HG03378 (cell line): ENCODE data around the gene HOXD12.

Experiments used
- ATAC-seq: cut with Tn5 transposase; IDR thresholded peaks from one replicate; pipeline ENCODE4 v1.9.1; 2021; ENCODE audit warnings: mild to moderate bottlenecking, moderate library complexity; ENCODE audit not compliant: unreplicated experiment

The HOXD12 gene, protein sequence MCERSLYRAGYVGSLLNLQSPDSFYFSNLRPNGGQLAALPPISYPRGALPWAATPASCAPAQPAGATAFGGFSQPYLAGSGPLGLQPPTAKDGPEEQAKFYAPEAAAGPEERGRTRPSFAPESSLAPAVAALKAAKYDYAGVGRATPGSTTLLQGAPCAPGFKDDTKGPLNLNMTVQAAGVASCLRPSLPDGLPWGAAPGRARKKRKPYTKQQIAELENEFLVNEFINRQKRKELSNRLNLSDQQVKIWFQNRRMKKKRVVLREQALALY

DNA sequence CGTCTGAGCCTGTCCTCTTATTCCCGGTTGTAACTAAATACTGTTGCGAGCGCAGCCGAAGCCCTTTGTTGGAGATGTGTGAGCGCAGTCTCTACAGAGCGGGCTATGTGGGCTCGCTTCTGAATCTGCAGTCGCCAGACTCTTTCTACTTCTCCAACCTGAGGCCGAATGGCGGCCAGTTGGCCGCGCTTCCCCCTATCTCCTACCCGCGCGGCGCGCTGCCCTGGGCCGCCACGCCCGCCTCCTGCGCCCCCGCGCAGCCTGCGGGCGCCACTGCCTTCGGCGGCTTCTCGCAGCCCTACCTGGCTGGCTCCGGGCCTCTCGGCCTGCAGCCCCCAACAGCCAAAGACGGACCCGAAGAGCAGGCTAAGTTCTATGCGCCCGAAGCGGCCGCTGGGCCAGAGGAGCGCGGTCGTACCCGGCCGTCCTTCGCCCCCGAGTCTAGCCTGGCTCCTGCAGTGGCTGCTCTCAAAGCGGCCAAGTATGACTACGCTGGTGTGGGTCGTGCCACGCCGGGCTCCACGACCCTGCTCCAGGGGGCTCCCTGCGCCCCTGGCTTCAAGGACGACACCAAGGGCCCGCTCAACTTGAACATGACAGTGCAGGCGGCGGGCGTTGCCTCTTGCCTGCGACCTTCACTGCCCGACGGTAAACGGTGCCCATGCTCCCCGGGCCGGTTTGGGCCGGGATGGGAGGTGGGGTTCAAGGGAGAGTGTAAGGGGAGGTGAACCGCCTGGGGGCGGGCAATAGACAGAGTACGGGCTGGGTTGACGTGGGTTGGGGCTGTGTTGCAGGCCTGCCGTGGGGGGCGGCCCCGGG is at the start of gene HOXD12:
HOXD12 (plus strand) TSS at position 68 of the 819 bp plus-strand sequence; CDS start at position 75, 7 bp downstream.
- ATAC-seq, result no peak

DNA sequence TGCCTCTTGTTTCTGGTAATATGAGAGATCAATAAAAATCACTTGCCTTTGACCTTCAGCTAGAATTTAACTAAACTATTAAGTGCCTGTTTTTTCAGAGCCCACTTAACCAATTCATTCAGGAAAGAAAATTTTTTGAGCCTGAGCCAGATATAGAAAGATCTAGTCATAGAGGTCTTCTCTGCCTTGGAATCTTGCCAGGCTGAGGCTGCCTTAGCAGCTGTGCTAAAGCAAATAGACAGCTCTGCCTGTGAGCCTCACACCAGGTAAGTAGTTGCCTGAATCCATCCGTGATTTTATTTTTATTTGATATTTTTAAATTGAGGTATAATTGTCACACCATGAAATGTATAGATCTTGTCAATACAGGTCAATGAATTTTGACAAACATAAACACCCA is 43.2 kb upstream of the HOXD12 start:
- no peak for ATAC-seq

DNA sequence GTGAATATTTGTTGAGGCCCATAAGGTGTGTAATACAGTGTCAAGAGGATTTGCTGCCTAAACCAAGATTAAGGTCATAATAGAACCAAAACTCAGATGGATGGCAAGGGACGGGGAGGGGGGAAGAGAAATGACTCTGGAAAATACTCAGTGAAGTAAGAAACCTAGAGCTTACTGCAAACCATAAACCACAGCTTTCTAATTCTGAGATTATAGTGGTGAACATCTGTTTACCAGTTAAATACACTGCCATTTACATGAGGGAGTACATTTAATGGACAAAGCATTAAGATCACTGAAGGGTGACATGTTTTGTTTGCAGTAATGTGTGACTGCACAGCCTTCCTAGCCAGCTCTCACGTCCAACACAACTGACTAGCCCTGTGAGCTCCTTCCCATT is 35.6 kb upstream of the HOXD12 start:
- ATAC-seq, result no peak

DNA sequence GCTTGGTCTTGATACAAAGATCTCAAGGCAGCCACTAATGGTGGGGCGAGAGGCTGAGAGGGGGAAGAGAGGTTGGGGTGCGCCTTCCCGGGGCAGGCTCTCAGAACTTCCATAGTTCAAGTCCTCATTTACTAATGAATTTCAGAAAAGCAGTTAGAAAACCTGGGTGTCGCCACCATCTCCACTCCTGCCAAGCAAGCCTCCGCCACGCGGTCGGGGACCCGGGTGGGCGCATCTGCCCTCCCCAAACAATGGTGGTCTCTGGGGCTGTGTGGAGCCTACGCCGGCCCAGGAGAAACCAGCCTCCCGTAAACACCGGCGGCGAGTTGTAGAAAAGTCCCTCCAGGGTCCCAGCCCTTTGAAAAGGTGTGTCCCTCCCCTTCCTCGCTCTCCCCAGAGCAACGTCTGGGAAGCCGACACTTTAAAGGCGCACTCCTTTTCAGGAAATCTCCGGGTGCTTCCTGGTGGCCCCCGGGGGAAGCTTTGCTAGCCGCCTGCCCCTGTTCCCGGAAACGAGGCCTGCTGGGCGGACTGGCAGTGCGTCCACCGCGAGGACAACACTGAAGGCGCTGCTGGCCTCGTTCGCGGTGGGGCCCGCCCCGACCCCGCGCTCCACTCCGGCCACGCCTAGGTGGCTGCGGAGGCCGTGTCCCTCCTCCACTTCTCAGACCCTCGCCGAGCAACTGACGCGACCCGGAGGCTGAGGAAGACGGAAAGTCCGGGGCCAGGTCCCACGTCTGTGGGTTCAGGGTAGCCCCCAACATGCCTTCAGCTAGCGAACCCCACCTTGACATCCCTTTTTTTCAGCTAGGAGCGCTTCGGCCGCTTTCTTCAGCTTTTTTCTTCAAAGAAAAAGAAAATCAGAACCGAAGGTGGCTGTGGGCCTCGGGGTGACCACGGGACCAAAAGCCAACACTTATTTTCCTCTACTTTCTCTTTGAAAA is 32.7 kb upstream of the HOXD12 start:
- ATAC-seq, result no peak

DNA sequence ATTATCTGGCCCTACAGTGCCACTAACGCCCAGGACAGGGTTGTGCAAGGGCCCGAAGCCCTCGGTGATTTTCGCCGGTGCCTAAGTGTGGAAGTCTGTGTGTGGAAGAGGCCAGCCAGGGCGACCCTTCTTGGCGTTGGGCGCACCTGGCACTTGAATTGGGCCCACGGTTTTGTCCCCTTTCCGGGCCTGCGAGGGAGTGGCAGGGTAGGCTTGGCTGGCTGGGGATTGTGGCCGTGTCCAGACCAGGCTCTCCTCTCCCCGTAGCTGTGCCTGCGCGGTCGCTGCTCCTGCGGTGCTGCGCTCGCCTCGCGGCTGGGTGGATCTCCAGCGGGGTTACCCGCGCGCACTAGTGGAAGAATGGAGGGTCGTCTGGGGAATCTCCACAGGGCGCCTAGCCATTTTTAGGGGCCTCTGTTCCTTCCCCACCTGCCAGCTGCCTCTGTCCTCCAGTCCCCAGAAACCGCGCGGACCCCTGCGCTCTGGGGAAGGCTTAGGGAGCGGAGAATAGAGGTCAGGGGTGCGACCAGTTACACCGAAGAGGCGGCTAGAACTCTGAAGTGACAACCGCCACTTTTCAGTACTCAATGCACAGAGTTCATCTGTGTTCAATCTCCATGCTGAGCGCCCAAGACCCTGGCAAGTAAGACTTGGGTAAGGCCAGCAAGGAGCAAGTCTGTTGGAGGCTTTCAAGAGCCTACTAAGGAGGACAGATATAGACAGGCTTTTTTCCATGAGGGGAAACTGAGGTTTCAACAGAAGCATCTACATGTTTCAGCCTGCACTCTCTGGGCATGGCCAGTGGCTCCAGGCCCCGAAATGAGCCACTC is 31.8 kb upstream of the HOXD12 start:
- ATAC-seq, result no peak

DNA sequence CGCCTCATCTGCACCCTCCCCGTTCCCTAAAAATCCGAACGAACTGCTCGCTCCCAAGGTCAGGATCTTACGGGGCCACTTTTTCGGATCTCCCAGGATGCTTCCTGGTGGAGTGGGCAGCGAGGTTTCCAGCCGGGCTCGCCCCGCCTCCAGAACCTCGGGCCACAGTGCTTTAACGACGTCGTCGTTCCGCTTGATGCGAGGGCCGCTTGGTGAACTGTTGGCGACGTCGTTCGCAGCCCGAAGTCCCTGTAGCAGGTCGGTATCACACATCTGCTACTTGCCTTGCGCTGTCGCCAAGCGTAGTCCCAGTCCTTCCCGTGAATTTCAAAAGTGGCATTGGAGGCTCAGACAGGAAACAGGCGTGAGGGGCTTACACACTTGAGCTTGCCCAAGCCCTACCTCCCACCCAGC is 31.2 kb upstream of the HOXD12 start:
- ATAC-seq, result no peak

DNA sequence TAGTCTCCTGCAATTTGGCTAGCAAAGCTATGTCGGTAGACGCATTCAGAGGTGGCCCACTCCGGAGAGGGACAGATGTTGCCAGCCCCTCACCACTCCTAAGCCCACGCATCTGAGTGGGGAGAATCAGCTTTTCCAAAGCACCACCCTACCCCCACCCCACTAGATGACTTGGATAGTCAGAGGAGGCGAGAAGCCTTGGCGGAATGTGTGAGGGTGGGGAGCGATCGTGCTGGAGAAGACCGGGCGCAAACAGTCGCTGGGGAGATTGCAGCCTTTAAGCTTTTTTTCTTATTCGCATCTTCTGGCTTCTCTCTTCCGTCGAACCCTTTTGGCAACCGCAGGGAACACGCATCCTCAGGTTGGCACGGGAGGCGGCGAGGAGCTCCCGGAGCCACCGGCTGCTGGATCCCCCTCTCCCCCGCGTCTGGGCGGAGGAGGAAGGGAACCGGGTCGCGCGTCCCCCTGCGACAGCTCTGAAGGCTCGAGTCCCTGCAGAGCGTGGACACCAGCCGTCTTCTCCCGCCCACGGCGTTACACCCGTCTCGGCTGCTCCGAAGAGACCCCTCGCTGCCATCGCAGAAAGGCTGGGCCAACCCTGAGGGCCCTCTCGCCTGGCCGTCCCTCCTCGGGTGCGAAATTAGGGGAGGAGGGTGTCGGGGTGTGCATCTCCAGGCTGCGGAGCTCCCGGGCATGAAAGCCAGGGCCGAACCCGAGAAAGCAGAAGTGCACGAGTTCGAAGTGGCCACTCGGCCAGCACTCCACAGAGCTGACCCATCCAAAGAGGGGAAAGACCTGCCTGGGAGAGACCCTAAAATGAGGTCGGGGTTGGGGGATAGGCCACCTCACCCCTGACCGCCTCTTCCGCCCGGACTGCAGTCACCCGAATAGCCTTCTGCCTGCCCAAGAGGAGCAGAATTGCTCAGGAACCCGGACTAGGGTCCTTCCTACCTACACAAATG is 28.0 kb upstream of the HOXD12 start:
- ATAC-seq, result no peak

DNA sequence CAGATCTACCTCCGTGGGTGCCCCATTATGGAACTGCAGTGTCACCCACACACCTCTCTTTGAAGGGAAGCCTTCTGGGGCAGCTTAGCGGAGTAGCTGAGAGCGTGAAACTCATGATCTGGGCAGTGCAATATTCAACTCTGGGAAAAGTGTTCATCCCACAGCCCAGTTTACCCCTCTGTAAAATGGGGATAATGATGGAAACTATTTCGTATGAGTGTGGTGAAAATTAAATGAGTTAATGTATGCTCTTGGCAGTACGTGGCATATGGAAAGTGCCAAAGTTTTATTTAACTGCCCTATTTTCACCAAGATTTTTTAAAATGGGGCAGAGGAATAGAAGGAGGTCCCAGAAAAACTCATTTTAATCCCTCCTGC is 27.3 kb upstream of the HOXD12 start:
- ATAC-seq, result no peak

DNA sequence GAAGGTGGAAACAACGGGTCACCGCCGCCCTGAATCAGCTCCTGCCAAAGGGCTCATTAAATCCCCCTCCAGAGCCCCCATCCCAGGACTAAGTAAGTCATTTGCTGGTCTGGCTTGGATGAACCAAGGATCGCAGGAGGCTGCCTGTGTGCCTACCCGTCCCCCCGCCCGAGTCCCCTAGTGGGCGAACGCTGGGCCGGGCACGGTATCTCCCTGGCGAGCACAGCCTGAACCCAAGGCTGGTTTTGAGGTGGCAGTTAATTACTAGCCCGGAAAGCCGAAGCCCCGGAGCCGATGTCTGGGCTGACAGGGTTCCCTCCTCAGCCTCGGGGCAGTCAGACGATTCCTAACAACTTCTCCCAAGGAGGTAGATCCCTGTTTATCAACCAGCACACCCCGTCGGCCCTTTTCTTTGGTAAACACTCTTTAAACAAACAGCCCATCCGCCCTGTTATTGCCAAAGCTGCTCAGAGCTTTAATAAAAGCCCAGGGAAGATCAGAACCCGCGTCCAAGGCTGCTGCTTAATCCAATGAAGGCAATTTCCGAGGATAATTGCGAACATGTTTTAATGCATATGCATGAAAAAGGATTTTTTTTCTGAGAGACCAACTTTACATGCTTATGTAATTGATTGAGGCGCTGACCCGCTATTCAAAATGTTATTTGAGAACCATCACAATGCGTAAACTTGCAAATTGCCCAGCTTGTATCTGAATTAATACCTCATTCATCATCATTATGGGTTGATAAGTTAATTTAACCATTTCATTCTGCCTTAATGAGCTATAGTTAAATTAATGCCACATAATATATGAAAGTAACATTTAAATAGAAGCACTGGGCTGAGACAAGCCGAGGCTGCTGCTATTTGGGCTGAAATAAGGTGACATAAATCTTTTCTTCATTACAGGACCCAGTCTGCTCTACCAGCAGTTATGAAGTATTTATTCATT is 26.4 kb upstream of the HOXD12 start:
- no peak for ATAC-seq

DNA sequence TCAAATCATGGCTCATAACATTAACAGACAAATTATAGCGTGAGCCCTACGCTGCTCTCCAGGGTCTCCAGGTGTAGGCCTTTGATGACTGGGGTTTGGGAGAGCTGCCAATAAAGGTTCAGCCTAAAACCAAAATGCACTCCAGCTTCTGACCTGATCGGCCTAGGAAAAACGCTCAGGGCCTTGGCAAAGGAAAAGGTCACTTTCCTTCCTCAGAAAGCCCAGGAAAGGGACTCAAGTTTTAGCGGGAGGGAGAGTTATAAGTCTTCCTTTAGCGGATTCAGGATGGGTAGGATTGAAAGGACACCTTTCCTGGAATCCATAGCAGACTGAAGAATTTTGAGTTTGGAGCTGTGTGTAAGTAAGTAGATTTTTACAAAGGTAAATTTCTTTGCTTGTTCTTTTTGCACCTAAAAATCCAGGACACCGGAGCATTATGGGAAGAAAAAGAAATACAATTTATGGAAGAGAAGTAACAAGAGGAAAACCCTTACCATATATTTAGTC is 24.6 kb upstream of the HOXD12 start:
- ATAC-seq, result no peak

DNA sequence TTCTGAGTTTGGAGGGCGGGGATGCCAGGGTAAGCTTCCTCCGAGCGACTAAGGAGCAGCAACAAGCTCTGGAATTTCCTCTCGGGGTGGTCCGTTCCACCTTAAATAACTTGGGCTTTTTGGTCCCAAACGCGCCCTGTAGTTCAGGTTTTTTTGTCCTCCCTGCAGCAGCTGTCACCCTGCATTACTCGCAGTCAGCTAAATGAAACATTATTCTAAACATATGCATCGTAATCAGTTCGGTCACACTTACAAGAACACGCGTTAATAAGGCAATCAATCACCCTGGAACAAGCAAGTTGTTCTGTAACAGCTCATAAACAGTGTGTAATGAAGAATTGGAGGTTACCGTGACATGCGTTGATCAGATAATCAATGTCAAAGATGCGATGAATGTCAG is 24.1 kb upstream of the HOXD12 start:
- ATAC-seq, result no peak

DNA sequence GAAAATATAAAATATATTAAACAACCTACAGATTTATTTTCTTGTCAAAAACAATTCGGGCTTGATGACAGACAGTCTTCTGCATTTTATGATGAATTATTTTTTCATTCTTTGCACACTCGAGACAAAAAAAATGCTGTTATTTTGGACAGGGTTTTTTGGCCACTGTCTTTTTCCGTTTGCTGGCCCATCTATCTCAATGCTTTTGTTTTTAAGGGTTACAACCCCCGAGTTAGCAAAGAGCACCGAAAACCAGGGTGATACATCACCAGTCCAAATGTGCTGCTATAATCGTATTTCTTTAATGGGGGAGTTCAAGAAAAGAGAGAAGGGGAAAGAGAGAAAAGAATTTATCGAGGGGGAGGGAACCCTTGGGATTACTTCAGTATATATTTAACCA is 23.5 kb upstream of the HOXD12 start:
- ATAC-seq, result no peak

DNA sequence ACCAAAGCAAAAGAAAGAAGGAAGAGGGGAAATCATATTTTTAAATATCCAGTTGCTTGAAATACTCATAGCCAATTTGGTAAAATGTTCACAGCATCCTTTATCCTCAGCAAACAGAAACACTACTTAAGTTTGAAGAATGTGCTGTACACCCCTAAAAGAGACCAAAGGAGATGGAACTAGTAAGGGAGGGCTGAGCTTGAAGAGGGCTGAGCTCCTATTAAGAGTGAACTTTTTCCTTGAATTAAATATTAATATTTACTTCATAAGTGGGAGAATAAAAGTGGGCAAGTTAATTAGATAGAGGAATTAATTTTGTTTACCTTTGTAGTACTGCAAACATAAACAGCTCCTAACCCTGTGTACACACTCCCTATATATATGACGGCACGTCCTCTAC is 22.8 kb upstream of the HOXD12 start:
- ATAC-seq, result no peak

DNA sequence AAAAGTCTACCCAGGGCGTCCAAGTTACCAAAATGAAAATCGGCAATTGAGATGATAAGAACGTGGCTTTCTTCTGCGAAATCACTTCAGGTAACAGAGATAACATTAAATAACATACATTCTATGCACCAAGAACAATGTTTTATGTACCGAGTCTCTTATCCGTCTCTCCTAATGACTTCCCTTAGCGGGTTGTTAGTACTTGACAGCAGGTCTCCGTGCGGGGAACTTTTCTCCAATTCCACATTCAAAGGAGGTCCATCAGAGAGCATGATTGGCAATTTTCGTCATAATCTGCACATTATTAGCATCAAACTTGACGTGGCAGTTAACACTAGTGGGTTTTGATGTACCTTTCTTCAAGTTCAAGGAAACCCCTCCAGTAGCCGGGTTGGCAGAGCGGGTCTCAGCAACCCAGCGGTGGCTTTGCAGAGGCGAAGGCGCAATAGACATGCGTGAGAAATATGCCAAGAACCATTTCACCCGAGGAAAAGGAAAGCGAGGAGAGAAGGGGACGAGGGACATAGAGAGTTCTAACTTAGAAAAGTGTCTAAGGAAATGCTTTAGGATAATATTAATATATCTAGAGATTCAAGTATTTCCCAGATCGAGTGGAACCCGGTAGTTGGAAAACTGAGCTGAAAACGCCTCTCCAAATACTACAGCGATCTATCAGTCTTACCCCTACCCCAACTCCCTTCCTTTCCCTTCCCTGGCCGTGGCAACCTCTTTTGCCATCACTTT is 20.9 kb upstream of the HOXD12 start:
- ATAC-seq, result no peak

DNA sequence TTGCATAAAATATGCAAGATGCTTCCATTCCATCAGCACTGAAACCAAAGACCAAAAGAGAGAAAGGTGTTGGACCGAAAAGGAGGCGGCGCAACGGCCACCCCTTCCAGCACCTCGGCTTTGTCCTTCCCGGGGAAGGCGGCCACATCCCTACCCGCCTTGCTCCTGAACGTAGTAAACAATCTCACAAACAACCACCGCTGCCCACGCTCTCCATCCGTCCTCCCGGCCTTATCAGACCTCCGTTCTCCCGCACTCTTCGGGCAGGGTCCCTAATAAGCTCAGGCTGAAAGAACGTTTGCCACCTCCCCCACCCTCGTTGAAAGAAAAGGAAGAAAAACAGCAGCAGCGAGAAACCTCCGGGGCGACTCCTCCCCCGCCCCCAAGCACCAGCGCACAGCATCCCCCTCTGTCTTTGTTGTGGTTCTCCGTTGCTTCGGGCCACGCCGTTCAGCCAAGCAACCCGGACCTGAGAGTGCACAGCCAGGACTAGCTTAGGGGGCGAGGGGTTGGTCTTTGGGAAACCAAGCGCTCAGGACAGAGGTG is 20.2 kb upstream of the HOXD12 start:
- no peak for ATAC-seq

DNA sequence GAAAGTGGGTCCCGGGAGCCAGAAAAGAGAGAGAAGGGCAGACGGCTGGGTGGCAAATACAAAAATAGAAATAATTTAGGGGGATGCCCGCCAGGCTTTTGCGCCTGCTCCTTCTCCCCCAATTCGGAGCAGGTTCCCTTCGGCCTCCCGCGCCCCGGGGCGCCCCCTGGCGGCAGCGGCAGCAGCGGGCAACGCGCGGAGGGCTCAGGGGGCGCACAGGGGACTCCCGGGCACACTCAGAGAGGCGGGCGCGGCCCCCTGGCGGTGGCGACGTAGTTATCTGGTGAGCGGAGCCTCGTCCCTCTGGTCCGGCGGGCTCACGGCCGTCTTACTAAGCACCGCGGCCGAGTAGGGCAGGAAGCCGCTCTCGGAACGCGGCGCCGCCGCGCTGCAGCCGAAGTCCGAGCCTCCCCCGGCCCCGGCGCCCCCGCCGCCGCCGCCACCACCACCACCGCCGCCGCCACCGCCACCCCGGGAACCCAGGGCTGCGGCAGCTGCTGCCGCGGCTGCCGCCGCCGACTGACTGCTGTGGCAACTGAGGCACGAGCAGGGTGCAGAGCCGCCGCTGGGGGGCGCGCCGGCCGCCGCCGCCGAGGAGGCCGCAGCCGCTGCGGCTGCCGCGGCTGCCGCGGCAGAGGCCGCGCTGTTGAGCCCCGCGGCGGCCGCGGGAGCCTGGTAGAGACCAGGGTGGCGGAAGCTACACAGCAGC is 19.6 kb upstream of the HOXD12 start:
- ATAC-seq, result no peak
